HEK293 (cell line): ENCODE results near the gene PIBF1.

Experiments
- YY1 ChIP-seq: fragments of 450-650 bp; formaldehyde crosslinking; IDR thresholded peaks from 2 replicates; pipeline ENCODE4 v1.5.1; 2018; ENCODE audit warnings: missing biosample characterization, missing genetic modification characterization
- ZNF133 ChIP-seq: fragments of 450-650 bp; formaldehyde crosslinking; IDR thresholded peaks from 2 replicates; pipeline ENCODE4 v1.5.1; 2016; ENCODE audit warnings: missing biosample characterization, missing genetic modification characterization
- ZNF274 ChIP-seq, 2 experiments: fragments of 200-500 bp in 1 of 2; fragments of 450-650 bp in 1 of 2; sonication (Bioruptor generic) in 1 of 2; formaldehyde crosslinking in 1 of 2; IDR thresholded peaks; 2 replicates each; pipeline versions ENCODE4 v1.5.1 to v1.6.1; 2014 to 2016; ENCODE audit warnings: borderline replicate concordance in 1 of 2, inconsistent platforms in 1 of 2, low read length in 1 of 2, missing biosample characterization in 1 of 2, missing genetic modification characterization in 1 of 2
- ZNF530 ChIP-seq: fragments of 450-650 bp; formaldehyde crosslinking; IDR thresholded peaks from 2 replicates; pipeline ENCODE4 v1.5.1; 2016; ENCODE audit warnings: low read depth, missing biosample characterization, missing genetic modification characterization
- ZNF664 ChIP-seq: fragments of 450-650 bp; formaldehyde crosslinking; IDR thresholded peaks from 2 replicates; pipeline ENCODE4 v1.5.1; 2016; ENCODE audit warnings: missing biosample characterization, missing genetic modification characterization
- TF ChIP-seq, protein P1 (sequence below): fragments of 450-650 bp; formaldehyde crosslinking; IDR thresholded peaks from 2 replicates; pipeline ENCODE4 v1.5.1; 2017; ENCODE audit warnings: missing biosample characterization, missing genetic modification characterization
- TF ChIP-seq, protein P2 (sequence below): fragments of 450-650 bp; formaldehyde crosslinking; IDR thresholded peaks from 2 replicates; pipeline ENCODE4 v1.5.1; 2016; ENCODE audit warnings: missing biosample characterization, missing genetic modification characterization
- TF ChIP-seq, protein P3 (sequence below): fragments of 450-650 bp; formaldehyde crosslinking; optimal IDR thresholded peaks from 2 replicates; pipeline ENCODE3; 2016; ENCODE audit warnings: missing biosample characterization, mild to moderate bottlenecking, missing genetic modification characterization

DNA sequence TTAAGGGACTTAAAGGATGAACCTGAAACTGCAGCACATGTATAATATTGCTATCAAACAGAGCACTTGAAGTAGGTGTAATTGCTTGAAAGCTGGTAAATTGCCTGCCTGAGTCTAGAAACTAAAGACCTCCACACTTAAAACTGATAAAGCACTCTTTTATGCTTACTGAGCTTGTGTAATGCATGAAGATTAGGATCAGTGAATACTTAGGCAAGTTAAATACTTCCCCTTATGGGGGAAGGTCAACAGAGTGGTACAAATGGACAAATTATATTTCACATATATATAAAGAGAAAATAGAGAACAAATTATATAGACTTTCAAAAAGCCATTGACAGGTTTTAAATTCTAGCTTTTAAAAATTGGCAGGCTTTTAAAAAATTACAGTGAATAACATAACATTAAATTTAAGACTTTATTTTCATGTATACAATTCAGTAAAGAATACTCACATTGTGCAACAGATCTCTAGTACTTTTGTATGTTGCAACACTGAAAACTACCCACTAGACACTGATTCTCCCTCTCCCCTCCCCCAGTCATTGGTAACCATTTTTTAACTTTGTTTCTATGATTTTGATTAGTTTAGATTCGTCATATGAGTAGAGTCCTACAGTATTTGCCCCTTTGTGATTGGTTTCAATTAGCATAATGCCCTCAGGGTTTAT lies 23.9 kb downstream of the PIBF1 start:
- TF ChIP-seq, protein P1, sequence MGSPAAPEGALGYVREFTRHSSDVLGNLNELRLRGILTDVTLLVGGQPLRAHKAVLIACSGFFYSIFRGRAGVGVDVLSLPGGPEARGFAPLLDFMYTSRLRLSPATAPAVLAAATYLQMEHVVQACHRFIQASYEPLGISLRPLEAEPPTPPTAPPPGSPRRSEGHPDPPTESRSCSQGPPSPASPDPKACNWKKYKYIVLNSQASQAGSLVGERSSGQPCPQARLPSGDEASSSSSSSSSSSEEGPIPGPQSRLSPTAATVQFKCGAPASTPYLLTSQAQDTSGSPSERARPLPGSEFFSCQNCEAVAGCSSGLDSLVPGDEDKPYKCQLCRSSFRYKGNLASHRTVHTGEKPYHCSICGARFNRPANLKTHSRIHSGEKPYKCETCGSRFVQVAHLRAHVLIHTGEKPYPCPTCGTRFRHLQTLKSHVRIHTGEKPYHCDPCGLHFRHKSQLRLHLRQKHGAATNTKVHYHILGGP (tag by site-specific recombination): no peak
- TF ChIP-seq, protein P2, sequence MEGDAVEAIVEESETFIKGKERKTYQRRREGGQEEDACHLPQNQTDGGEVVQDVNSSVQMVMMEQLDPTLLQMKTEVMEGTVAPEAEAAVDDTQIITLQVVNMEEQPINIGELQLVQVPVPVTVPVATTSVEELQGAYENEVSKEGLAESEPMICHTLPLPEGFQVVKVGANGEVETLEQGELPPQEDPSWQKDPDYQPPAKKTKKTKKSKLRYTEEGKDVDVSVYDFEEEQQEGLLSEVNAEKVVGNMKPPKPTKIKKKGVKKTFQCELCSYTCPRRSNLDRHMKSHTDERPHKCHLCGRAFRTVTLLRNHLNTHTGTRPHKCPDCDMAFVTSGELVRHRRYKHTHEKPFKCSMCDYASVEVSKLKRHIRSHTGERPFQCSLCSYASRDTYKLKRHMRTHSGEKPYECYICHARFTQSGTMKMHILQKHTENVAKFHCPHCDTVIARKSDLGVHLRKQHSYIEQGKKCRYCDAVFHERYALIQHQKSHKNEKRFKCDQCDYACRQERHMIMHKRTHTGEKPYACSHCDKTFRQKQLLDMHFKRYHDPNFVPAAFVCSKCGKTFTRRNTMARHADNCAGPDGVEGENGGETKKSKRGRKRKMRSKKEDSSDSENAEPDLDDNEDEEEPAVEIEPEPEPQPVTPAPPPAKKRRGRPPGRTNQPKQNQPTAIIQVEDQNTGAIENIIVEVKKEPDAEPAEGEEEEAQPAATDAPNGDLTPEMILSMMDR (tag by site-specific recombination): no peak
- TF ChIP-seq, protein P3, sequence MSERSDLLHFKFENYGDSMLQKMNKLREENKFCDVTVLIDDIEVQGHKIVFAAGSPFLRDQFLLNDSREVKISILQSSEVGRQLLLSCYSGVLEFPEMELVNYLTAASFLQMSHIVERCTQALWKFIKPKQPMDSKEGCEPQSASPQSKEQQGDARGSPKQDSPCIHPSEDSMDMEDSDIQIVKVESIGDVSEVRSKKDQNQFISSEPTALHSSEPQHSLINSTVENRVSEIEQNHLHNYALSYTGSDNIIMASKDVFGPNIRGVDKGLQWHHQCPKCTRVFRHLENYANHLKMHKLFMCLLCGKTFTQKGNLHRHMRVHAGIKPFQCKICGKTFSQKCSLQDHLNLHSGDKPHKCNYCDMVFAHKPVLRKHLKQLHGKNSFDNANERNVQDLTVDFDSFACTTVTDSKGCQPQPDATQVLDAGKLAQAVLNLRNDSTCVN (tag by site-specific recombination): no peak
- TF ChIP-seq ZNF133 (tag by site-specific recombination) (no peak), ZNF664 (tag by site-specific recombination) (no peak), ZNF274 (IDR thresholded peaks at IDR 0.05; ENCODE audit: low read length) (no peak), ZNF274 (tag by site-specific recombination; IDR thresholded peaks at IDR 0.05; ENCODE audit: borderline replicate concordance) (no peak), YY1 (tag by site-specific recombination) (no peak), ZNF530 (no peak)
